Muscle layer of duodenum (tissue), 2 donors: ENCODE measurements around the gene CYP4F3.
"Not testable (repeated sequence)": the region's sequence is repeated elsewhere in the genome, so short reads cannot be mapped to it uniquely, and the experiment has no call there.

Experiments used
- H3K27ac ChIP-seq: one replicate; pipeline ENCODE4 v1.7.0; 2013; ENCODE audit warnings: mild to moderate bottlenecking, low read length
- H3K27me3 ChIP-seq: one replicate; pipeline ENCODE4 v1.7.0; 2013; ENCODE audit warnings: low read depth, mild to moderate bottlenecking, control low read depth, low read length
- H3K36me3 ChIP-seq, 2 donors: one replicate each; pipeline ENCODE4 v1.7.0; 2013; ENCODE audit warnings: low read length in 2 of 2, control low read depth in 1 of 2, mild to moderate bottlenecking in 1 of 2; ENCODE audit not compliant: insufficient read depth in 2 of 2, control insufficient read depth in 1 of 2
- H3K4me1 ChIP-seq, 2 donors: one replicate each; pipeline ENCODE4 v1.7.0; 2013; ENCODE audit warnings: low read length in 2 of 2, mild to moderate bottlenecking in 2 of 2, control low read depth in 1 of 2, moderate library complexity in 1 of 2; ENCODE audit not compliant: insufficient read depth in 2 of 2, control insufficient read depth in 1 of 2
- H3K4me3 ChIP-seq, 2 donors: one replicate each; pipeline ENCODE4 v1.7.0; 2013; ENCODE audit warnings: low read length in 2 of 2, low read depth in 1 of 2, mild to moderate bottlenecking in 1 of 2
- H3K9me3 ChIP-seq, 2 donors: one replicate each; pipeline ENCODE4 v1.7.0; 2013; ENCODE audit warnings: low read length in 2 of 2, control low read depth in 1 of 2, mild to moderate bottlenecking in 1 of 2; ENCODE audit not compliant: control insufficient read depth in 1 of 2
- donor health status: healthy.

CYP4F3 gene

GRCh38 chr19:15672580-15673175 lies 32.0 kb downstream of the CYP4F3 start, which contains the start of gene CYP4F12:
Gene CYP4F12 (plus strand): TSS chr19:15673087. CDS start chr19:15673530, 443 bp downstream.
- peak within 1 kb of the TSS; percentile 48 for H3K27ac ChIP-seq
- no peaks in the 10 kb centered on the region for H3K9me3 ChIP-seq
- no peaks in the 10 kb centered on the region for H3K36me3 ChIP-seq
- H3K27me3 ChIP-seq = no peaks in the 10 kb centered on the region
- H3K4me3 ChIP-seq = peak within 1 kb of the TSS in 1 of 2 donors; percentile 44
- peaks cover 0 to 15% of the 10 kb centered on the region in 2 donors for H3K4me1 ChIP-seq

- no peaks in the 10 kb centered on the region for H3K27me3 ChIP-seq
- H3K36me3 ChIP-seq = no peaks in the 10 kb centered on the region
- no peaks in the 10 kb centered on the region for H3K9me3 ChIP-seq
- peak overlapping the region in 1 of 2 donors; percentile 44 for H3K4me3 ChIP-seq
- peaks cover 0 to 15% of the 10 kb centered on the region in 2 donors for H3K4me1 ChIP-seq
- H3K27ac ChIP-seq = peak overlapping the region; percentile 23
Observed at GRCh38 chr19:15673176-15673654, 32.5 kb downstream of the CYP4F3 start.

- Histone ChIP-seq H3K4me3 (no peak overlapping the region), H3K27ac (no peak overlapping the region)
Observed at GRCh38 chr19:15675560-15675959, 34.9 kb downstream of the CYP4F3 start.

DNA sequence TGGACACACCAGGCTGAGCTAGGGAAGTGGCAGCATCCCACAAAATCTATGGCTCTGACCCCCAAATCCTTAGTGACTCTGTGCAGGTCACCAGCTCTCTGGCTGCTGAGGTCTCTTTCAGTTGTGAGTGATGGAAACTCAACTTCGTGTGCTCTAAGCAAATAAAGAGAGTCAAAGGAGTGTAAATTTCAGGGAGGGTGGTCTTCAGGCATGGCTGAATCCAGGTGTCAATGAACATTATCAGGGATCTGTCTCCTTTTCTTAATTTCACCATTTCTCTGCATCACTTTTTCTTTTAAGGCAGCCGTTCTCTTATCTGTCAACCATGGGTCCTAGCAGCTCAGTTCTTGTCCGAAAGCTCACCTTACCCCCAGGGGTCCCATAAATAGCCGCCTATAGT lies 38.4 kb downstream of the CYP4F3 start:
- Histone ChIP-seq H3K36me3 (no peaks in the 10 kb centered on the region), H3K4me1 (no peaks in the 10 kb centered on the region), H3K9me3 (no peaks in the 10 kb centered on the region), H3K27me3 (no peaks in the 10 kb centered on the region), H3K4me3 (no peak overlapping the region), H3K27ac (no peak overlapping the region)

More at GRCh38 chr19:15675560-15675959, 34.9 kb downstream of the CYP4F3 start:
- Histone ChIP-seq H3K9me3 (no peaks in the 10 kb centered on the region), H3K27me3 (no peaks in the 10 kb centered on the region), H3K4me1 (peaks cover 0 to 15% of the 10 kb centered on the region in 2 donors), H3K36me3 (no peaks in the 10 kb centered on the region)

- H3K4me1 ChIP-seq, H3K36me3 ChIP-seq, H3K27ac ChIP-seq, H3K4me3 ChIP-seq, H3K27me3 ChIP-seq, H3K9me3 ChIP-seq: not testable (repeated sequence)
Observed at GRCh38 chr19:15679865-15680264, 39.2 kb downstream of the CYP4F3 start.

GRCh38 chr19:15680478-15681322 lies 40.0 kb downstream of the CYP4F3 start:
- Histone ChIP-seq H3K27me3 (no peaks in the 10 kb centered on the region), H3K36me3 (peaks cover 6 to 10% of the 10 kb centered on the region in 2 donors), H3K4me1 (no peaks in the 10 kb centered on the region), H3K4me3 (no peak overlapping the region), H3K9me3 (no peaks in the 10 kb centered on the region), H3K27ac (no peak overlapping the region)

DNA sequence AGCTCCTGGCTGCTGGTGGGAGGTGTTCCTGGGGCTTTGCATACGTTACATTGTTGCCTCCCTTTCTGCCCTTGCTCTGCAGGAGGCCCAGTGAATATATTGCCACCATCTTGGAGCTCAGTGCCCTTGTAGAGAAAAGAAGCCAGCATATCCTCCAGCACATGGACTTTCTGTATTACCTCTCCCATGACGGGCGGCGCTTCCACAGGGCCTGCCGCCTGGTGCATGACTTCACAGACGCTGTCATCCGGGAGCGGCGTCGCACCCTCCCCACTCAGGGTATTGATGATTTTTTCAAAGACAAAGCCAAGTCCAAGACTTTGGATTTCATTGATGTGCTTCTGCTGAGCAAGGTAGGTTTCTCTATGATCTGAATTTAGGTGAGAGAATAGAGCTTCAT lies 42.7 kb downstream of the CYP4F3 start:
- Histone ChIP-seq H3K36me3 (peaks cover 6 to 24% of the 10 kb centered on the region in 2 donors), H3K9me3 (peaks cover 0 to 8% of the 10 kb centered on the region in 2 donors), H3K4me1 (no peaks in the 10 kb centered on the region), H3K4me3 (no peak overlapping the region), H3K27me3 (no peaks in the 10 kb centered on the region), H3K27ac (no peak overlapping the region)

DNA sequence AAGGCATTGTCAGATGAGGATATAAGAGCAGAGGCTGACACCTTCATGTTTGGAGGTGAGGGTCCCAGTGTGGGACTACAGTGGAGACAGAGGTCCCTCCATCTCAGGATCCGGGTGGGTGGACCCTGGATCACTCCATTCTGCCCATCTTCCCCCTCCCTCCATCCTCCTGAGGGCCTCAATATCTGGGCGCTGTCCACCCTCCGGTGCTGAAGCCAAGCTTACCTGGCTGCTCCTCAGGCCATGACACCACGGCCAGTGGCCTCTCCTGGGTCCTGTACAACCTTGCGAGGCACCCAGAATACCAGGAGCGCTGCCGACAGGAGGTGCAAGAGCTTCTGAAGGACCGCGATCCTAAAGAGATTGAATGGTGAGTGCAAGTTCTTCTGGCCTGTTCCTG lies 44.1 kb downstream of the CYP4F3 start:
- Histone ChIP-seq H3K4me1 (no peaks in the 10 kb centered on the region), H3K4me3 (no peak overlapping the region), H3K27me3 (no peaks in the 10 kb centered on the region), H3K9me3 (peaks cover 0 to 13% of the 10 kb centered on the region in 2 donors), H3K36me3 (peaks cover 6 to 24% of the 10 kb centered on the region in 2 donors), H3K27ac (no peak overlapping the region)

GRCh38 chr19:15696654-15697194 lies 56.0 kb downstream of the CYP4F3 start:
- Histone ChIP-seq H3K4me1 (no peaks in the 10 kb centered on the region), H3K27me3 (no peaks in the 10 kb centered on the region), H3K27ac (no peak overlapping the region), H3K9me3 (no peaks in the 10 kb centered on the region), H3K36me3 (no peaks in the 10 kb centered on the region), H3K4me3 (no peak overlapping the region)

- peaks cover 0 to 13% of the 10 kb centered on the region in 2 donors for H3K4me1 ChIP-seq
- no peak overlapping the region for H3K4me3 ChIP-seq
- H3K9me3 ChIP-seq = peaks cover 0 to 3% of the 10 kb centered on the region in 2 donors
- no peak overlapping the region for H3K27ac ChIP-seq
- no peaks in the 10 kb centered on the region for H3K27me3 ChIP-seq
- no peaks in the 10 kb centered on the region for H3K36me3 ChIP-seq
Observed at GRCh38 chr19:15701757-15702533, 61.2 kb downstream of the CYP4F3 start.

DNA sequence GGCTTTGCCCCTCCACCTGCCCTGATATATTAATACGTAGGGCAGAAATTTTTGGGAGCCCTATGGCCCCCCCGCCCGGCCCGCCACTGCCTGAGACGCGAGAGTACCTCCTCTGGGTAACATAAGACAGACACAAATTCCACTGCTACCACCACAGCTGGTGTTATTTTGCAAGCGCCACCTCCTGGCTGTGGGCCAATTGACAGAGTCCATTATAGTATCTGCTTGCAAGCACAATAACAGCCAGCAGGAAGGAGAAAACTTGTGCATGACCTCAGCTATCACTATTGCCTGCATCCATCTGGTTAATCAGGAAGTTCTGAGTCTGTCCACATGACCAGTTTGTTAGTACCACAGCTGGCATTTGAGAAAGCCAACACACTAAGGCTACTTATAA lies 61.8 kb downstream of the CYP4F3 start:
- H3K4me1 ChIP-seq = peaks cover 0 to 13% of the 10 kb centered on the region in 2 donors
- peaks cover 0 to 3% of the 10 kb centered on the region in 2 donors for H3K9me3 ChIP-seq
- H3K4me3 ChIP-seq = peak overlapping the region in 1 of 2 donors; percentile 22
- no peaks in the 10 kb centered on the region for H3K27me3 ChIP-seq
- no peaks in the 10 kb centered on the region for H3K36me3 ChIP-seq
- no peak overlapping the region for H3K27ac ChIP-seq
